ENCODE measurements around the gene ELMO1.

DNA sequence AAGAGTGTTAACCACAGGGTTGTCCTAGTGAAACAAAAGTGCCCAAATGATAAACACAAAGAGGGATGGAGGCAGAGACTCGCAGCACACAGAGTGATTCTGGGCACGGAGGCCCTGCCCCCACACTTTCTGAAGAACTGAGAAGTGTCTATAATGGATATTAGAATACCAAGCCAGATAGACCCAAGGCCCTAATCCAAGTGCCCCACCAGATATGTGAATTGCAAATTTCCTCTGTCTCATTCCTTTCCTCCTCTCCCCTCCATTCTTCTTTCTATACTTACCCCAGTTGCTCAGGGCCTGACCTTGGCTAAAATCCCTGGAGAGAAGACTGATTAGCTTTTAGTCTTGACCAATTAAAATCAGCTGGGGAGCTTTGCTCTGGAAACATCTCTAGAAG lies 617.6 kb downstream of the ELMO1 start:
- TF ChIP-seq POLR2A (IDR thresholded peaks at IDR 0.05; ENCODE audit: extremely low read depth, insufficient read length) (no peak), MAX (IDR thresholded peaks at IDR 0.05; ENCODE audit: low read depth, low read length) (no peak), MYC (IDR thresholded peaks at IDR 0.05; ENCODE audit: low read depth, low read length) (no peak)
- TF ChIP-seq, protein P1, sequence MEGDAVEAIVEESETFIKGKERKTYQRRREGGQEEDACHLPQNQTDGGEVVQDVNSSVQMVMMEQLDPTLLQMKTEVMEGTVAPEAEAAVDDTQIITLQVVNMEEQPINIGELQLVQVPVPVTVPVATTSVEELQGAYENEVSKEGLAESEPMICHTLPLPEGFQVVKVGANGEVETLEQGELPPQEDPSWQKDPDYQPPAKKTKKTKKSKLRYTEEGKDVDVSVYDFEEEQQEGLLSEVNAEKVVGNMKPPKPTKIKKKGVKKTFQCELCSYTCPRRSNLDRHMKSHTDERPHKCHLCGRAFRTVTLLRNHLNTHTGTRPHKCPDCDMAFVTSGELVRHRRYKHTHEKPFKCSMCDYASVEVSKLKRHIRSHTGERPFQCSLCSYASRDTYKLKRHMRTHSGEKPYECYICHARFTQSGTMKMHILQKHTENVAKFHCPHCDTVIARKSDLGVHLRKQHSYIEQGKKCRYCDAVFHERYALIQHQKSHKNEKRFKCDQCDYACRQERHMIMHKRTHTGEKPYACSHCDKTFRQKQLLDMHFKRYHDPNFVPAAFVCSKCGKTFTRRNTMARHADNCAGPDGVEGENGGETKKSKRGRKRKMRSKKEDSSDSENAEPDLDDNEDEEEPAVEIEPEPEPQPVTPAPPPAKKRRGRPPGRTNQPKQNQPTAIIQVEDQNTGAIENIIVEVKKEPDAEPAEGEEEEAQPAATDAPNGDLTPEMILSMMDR (IDR thresholded peaks at IDR 0.05; ENCODE audit: low read depth, low read length), result no peak

Data from NB4 (cell line).